ENCODE data around the gene MUC22.

- no peak for TF ChIP-seq CTCF (IDR thresholded peaks at IDR 0.05; ENCODE audit: poor library complexity)
- TF ChIP-seq EZH2 (IDR thresholded peaks at IDR 0.05; ENCODE audit: borderline replicate concordance): no peak
Measured at GRCh38 chr6:30997301-30997700, 13.0 kb upstream of the MUC22 start.
